22Rv1 (cell line): Measurements from ENCODE around the gene CTRL.

Experiments
- CTCF ChIP-seq: fragments of 450-650 bp; IDR thresholded peaks from 2 replicates; pipeline ENCODE4 v1.5.1; 2017; ENCODE audit warnings: mild to moderate bottlenecking
- ZFX ChIP-seq: fragments of 450-650 bp; IDR thresholded peaks from 2 replicates; pipeline ENCODE4 v1.6.1; 2017; ENCODE audit warnings: antibody characterized with exemption, borderline replicate concordance

- TF ChIP-seq CTCF (no peak), ZFX (no peak)
These were observed 47.0 kb downstream of the CTRL start, which contains the start of gene NRN1L for GRCh38 chr16:67884684-67885083.
